Spleen (tissue), 11 donors: ENCODE data around the gene C12orf42. TPM values are rescaled to one million over a fixed set of nuclear protein-coding genes. Genes with fewer than 3 reads are reported as not detected.

ENCODE experiments used
- DNase-seq: peaks from one replicate; pipeline ENCODE4 v3.0.0-alpha.2; 2020
- H3K27ac ChIP-seq, 8 donors: fragments of 200-600 bp; sonication (generic) in 7 of 8; 1 replicate in 4 of 8; 2 replicates in 4 of 8; pipeline versions ENCODE4 v1.5.0 to v1.8.0; 2016 to 2021; ENCODE audit warnings: inconsistent platforms in 4 of 8, mild to moderate bottlenecking in 4 of 8, moderate library complexity in 1 of 8
- H3K27me3 ChIP-seq, 7 donors: fragments of 200-600 bp; sonication (generic) in 6 of 7; replicated peaks in 1 of 7; 1 replicate in 4 of 7; 2 replicates in 3 of 7; pipeline versions ENCODE4 v1.5.0 to v1.8.0; 2016 to 2021; ENCODE audit warnings: inconsistent platforms in 3 of 7, mild to moderate bottlenecking in 1 of 7
- H3K36me3 ChIP-seq, 6 donors: fragments of 200-600 bp; sonication (generic) in 5 of 6; 1 replicate in 4 of 6; 2 replicates in 2 of 6; pipeline versions ENCODE4 v1.5.0 to v1.8.0; 2016 to 2021; ENCODE audit warnings: inconsistent platforms in 2 of 6
- H3K4me1 ChIP-seq, 6 donors: fragments of 200-600 bp; sonication (generic) in 5 of 6; 1 replicate in 3 of 6; 2 replicates in 3 of 6; pipeline versions ENCODE4 v1.5.0 to v1.8.0; 2016 to 2021; ENCODE audit warnings: inconsistent platforms in 3 of 6
- H3K4me3 ChIP-seq, 8 donors: fragments of 200-600 bp; sonication (generic) in 7 of 8; 1 replicate in 4 of 8; 2 replicates in 4 of 8; pipeline versions ENCODE4 v1.5.0 to v1.8.0; 2016 to 2021; ENCODE audit warnings: inconsistent platforms in 4 of 8, mild to moderate bottlenecking in 4 of 8, moderate library complexity in 2 of 8
- H3K9me3 ChIP-seq, 8 donors: fragments of 200-600 bp; sonication (generic) in 7 of 8; 1 replicate in 4 of 8; 2 replicates in 4 of 8; pipeline versions ENCODE4 v1.5.0 to v1.8.0; 2016 to 2021; ENCODE audit warnings: inconsistent platforms in 4 of 8
- CTCF ChIP-seq, 11 experiments: fragments of 200-600 bp in 7 of 11; fragments of 450-650 bp in 4 of 11; sonication (generic) in 4 of 11; IDR thresholded peaks in 8 of 11; conservative IDR thresholded peaks in 3 of 11; 1 replicate in 7 of 11; 2 replicates in 4 of 11; pipeline versions ENCODE4 v1.4.0 to v1.8.0; 2016 to 2021; ENCODE audit warnings: antibody characterized with exemption in 11 of 11, inconsistent platforms in 4 of 11, mild to moderate bottlenecking in 1 of 11
- POLR2A ChIP-seq, 3 donors: fragments of 450-650 bp; IDR thresholded peaks; one replicate each; pipeline ENCODE4 v1.5.1; 2017; ENCODE audit warnings: antibody characterized with exemption in 3 of 3, mild to moderate bottlenecking in 1 of 3
- POLR2AphosphoS5 ChIP-seq, 3 donors: sonication (generic); formaldehyde crosslinking; IDR thresholded peaks; one replicate each; pipeline ENCODE4 v1.5.1; 2017; ENCODE audit warnings: antibody characterized with exemption in 3 of 3
- WGBS, 5 donors: extraction: QIAGEN DNeasy Blood & Tissue Kit in 3 of 5; methylation state at CpG; one replicate each; pipeline versions ENCODE4 v1.1.5 to v1.1.7; 2013 to 2018; 5-methylcytosine and 5-hydroxymethylcytosine counted together
- intact Hi-C: fragments of 100-400 bp; cut with DNase I; formaldehyde crosslinking; loops from one replicate; pipeline ENCODE4 v1.15.0; 2023; ENCODE audit warnings: low total_unique reads
- polyA plus RNA-seq, 3 donors: library from polyadenylated mRNA; stranded (reverse); fragments of 200-250 nt; gene quantifications; one replicate each; pipeline ENCODE4 v1.2.1, GENCODE V29; 2013
- total RNA-seq, 7 donors: library from RNA; depleted of rRNA in 3 of 7; stranded (reverse); fragments of >200 nt in 3 of 7; fragmentation: NEBNext Ultra II Directional in 4 of 7; extraction: Animal tissue kit (Norgen Biotek cat#: 25700) in 4 of 7; gene quantifications; one replicate each; pipeline versions ENCODE4 v1.1.0 to v1.2.1, GENCODE V29; 2016 to 2021
- donor health status: healthy with polysubstance abuse.
- donor health status: DM: no; HTN: no; CAD: no; lungs with moderate emphysema.
- donor health status: DM: no; HTN: no; CAD: no.
- donor health status: Bipolar disorder and iron deficiency.
- donor health status: healthy.
- donor health status: DM: no; HTN: no; CAD: no.
- donor health status: DM: yes; HTN: yes; CAD: no.

C12orf42 gene
- total and polyA plus RNA-seq, 10 donors, result 3.7 to 18.1 (median 11.9) TPM

- no peak overlapping the region for H3K27ac ChIP-seq
- no peak for DNase-seq
- no peaks in the 10 kb centered on the region for H3K4me1 ChIP-seq
- intact Hi-C loops, result no loop called here
- peaks cover 0 to 27% (median 0%) of the 10 kb centered on the region in 6 donors for H3K36me3 ChIP-seq
- peaks cover 0 to 4% (median 0%) of the 10 kb centered on the region in 8 donors for H3K9me3 ChIP-seq
- 81 to 90% (median 86%) methylated on average over 3 of the region's 3 CpGs for WGBS, 5 donors
- TF ChIP-seq POLR2A (IDR thresholded peaks at IDR 0.05) (no peak), CTCF (IDR thresholded peaks at IDR 0.05 in 8 of 11, conservative IDR thresholded peaks at IDR 0.05 in 3 of 11) (no peak), POLR2AphosphoS5 (IDR thresholded peaks at IDR 0.05) (no peak)
- no peak overlapping the region for H3K4me3 ChIP-seq
- H3K27me3 ChIP-seq, result no peaks in the 10 kb centered on the region
These were observed 94.3 kb downstream of the C12orf42 start for GRCh38 chr12:103401421-103401820.

- H3K9me3 ChIP-seq, result peaks cover 0 to 9% (median 0%) of the 10 kb centered on the region in 8 donors
- H3K4me3 ChIP-seq, result no peak overlapping the region
- no peaks in the 10 kb centered on the region for H3K4me1 ChIP-seq
- H3K36me3 ChIP-seq, result peaks cover 0 to 28% (median 0%) of the 10 kb centered on the region in 6 donors
- TF ChIP-seq POLR2AphosphoS5 (IDR thresholded peaks at IDR 0.05) (no peak), POLR2A (IDR thresholded peaks at IDR 0.05) (no peak), CTCF (IDR thresholded peaks at IDR 0.05 in 8 of 11, conservative IDR thresholded peaks at IDR 0.05 in 3 of 11) (no peak)
- DNase-seq, result no peak
- 36 to 73% (median 65%) methylated on average over 1 of the region's 1 CpG for WGBS, 5 donors
- no peak overlapping the region for H3K27ac ChIP-seq
- no peaks in the 10 kb centered on the region for H3K27me3 ChIP-seq
- intact Hi-C loops, result no loop called here
These were observed 95.8 kb downstream of the C12orf42 start for GRCh38 chr12:103399986-103400385.

GRCh38 chr12:103397536-103397935, 98.2 kb downstream of the C12orf42 start:
- no peak for DNase-seq
- TF ChIP-seq CTCF (IDR thresholded peaks at IDR 0.05 in 8 of 11, conservative IDR thresholded peaks at IDR 0.05 in 3 of 11) (no peak), POLR2AphosphoS5 (IDR thresholded peaks at IDR 0.05) (no peak), POLR2A (IDR thresholded peaks at IDR 0.05) (no peak)
- intact Hi-C loops, result no loop called here
- peaks cover 0 to 3% (median 0%) of the 10 kb centered on the region in 6 donors for H3K4me1 ChIP-seq
- H3K36me3 ChIP-seq, result peaks cover 0 to 24% (median 0%) of the 10 kb centered on the region in 6 donors
- no peak overlapping the region for H3K4me3 ChIP-seq
- WGBS, 5 donors, result 0 to 48% (median 0%) methylated on average over 1 of the region's 1 CpG
- H3K27ac ChIP-seq, result no peak overlapping the region
- peaks cover 0 to 9% (median 0%) of the 10 kb centered on the region in 8 donors for H3K9me3 ChIP-seq
- no peaks in the 10 kb centered on the region for H3K27me3 ChIP-seq

- H3K27me3 ChIP-seq, result no peaks in the 10 kb centered on the region
- intact Hi-C loops, result no loop called here
- TF ChIP-seq POLR2A (IDR thresholded peaks at IDR 0.05) (no peak), CTCF (IDR thresholded peaks at IDR 0.05 in 8 of 11, conservative IDR thresholded peaks at IDR 0.05 in 3 of 11) (no peak), POLR2AphosphoS5 (IDR thresholded peaks at IDR 0.05) (no peak)
- peaks cover 0 to 6% (median 0%) of the 10 kb centered on the region in 6 donors for H3K4me1 ChIP-seq
- H3K36me3 ChIP-seq, result peaks cover 0 to 14% (median 0%) of the 10 kb centered on the region in 6 donors
- H3K4me3 ChIP-seq, result no peak overlapping the region
- H3K27ac ChIP-seq, result no peak overlapping the region
- DNase-seq, result no peak
- WGBS, 5 donors, result 55 to 70% (median 60%) methylated on average over 1 of the region's 1 CpG
- H3K9me3 ChIP-seq, result peaks cover 0 to 11% (median 0%) of the 10 kb centered on the region in 8 donors
These were observed 103.0 kb downstream of the C12orf42 start for GRCh38 chr12:103392722-103393121.
